Stimulated activated CD4-positive, alpha-beta T cell treated with anti-CD3 and anti-CD28 coated beads, Interleukin-12 subunit alpha, Interleukin-12 subunit beta, amount 100 ng/mL, for 48 hours (primary cell): Measurements from ENCODE around the gene SYVN1.
"Not testable (repeated sequence)": the region's sequence is repeated elsewhere in the genome, so short reads cannot be mapped to it uniquely, and the experiment has no call there.

Experiments used
- DNase-seq, 3 donors: peaks; one replicate each; pipeline ENCODE4 v3.0.0-alpha.2; 2020; ENCODE audit warnings: low read depth in 2 of 3, low spot score in 1 of 3

SYVN1 gene

DNA sequence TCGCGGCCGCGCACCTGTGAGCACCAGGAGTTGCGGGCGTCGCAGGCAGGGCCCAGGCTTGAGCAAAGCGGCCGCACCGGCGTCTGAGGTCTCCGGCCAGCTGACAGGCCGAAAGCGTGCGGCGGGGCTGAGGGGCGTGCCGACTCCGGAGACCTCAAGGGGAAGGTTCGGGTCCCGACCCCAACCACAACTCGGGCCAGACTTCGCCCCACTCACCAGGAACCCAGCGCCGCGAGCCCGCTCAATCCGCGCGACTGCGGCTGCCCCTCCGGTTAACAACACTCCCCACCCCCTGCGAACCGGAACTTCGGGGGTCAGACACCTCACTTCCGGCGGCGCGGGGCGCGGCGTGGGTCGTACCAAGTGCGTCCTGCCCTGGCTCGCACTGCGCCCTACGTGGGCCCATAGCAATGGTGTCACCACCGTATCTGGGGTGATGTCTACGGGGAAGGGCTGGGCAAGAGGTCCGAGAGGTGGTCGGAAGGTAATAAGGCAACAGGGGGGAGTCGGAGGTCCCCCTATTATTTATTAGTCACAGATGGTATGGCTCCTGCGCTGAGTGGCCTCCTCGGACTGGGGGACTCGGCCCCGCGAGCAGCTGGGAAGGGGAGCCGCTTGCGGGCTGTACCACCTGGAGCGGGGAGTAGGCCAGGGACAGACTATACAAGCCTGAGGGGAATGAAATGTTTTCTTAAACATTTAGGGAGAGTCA lies at the start of gene SYVN1:
Gene SYVN1 (minus strand): TSS at position 280 of the 712 bp plus-strand sequence. CDS start 918 bp downstream, outside the sequence.
- peak; percentile 82 to 90 (median 84) for DNase-seq

DNA sequence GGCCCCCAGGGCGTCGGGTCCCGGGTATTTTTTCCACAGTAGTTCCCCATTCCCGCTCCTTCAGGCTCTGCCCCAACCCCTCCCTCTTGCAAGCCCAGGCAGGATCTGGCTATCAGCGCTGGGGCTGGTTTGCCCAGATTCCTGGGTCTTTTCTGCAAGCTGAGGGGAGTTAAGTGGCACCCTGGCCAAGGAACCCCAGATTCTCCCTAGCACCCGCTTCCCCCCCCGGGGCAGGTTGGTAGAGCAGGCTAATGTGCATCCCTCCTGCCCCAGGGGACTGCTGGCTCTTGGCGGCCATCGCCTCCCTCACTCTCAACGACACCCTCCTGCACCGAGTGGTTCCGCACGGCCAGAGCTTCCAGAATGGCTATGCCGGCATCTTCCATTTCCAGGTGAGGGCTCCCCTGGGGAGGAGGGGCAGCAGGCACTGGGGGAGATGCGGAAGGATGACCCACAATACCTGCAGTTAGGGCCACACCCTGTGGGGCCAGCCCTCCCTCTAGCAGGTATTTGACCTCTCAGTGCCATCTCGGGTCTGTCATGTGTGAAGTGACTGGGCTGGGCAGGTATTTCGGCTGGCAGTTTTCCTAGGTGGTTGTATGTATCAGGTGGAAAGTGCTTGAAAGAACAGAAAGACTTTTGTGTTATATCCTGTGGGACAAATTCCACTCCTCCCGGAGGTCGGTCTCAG lies 49.0 kb upstream of the SYVN1 start:
- no peak for DNase-seq

DNA sequence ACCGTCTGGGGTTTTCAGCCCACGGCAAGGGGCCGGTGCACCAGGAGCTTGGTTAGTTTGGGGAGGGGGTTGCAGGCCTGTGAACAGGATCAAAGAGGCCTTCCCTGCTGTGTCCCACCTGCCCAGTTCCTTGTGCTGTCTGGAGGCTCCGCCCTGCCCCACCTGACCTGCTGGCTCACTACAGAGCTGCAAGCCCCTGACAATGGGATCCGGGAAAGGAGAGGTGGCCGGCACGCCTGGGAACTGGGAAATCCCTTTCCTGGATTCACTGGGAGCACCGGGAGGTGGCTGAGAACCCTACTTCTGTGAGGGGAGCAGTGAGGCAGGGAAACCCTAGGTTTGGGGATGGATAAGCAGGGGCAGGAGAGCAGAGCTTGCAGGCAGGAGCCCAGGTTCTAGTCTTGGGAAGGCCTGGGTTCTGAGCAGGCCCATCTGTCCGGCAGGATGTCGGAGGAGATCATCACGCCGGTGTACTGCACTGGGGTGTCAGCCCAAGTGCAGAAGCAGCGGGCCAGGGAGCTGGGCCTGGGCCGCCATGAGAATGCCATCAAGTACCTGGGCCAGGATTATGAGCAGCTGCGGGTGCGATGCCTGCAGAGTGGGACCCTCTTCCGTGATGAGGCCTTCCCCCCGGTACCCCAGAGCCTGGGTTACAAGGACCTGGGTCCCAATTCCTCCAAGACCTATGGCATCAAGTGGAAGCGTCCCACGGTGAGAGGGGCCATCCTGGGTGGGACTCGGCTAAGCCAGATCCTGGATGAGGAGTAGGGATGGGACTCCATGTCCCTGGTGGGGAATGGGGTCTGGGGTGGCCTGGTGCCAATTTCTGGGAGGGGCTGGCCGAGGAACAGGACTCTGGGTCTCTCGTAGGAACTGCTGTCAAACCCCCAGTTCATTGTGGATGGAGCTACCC lies 48.2 kb upstream of the SYVN1 start:
- DNase-seq: no peak

DNA sequence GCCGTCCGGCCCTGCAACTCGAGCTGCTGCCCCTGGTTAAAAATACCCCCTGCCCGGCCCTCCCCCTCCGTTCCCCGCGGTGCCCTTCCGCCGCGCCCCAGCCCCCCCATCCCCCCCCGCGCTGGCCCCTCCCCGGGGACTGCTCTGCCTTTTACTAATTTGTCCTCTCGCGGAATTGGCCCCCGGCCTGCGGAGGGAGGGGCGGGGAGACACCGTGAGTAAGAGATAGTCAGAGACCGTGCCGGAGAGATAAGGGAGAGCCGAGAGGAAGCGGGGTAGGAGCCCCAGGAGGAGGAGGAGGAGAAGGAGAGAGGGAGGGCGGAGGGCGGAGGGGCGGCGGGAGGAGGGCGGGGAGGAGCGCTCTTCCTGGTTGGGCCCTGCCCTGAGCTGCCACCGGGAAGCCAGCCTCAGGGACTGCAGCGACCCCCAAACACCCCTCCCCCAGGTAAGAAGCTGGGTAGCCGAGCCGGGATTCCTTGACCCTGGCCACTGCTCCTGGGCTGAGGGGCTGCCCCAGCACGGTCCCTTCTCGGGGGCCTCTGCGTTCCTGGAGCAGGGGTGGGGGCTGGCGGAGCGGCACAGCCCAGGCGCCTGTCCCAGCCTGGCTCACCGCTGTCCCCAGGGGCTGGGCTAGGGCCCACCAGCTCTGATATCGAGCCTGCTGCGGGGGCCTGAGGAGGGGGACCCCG lies 47.4 kb upstream of the SYVN1 start, which contains the start of gene CAPN1:
Gene CAPN1 (plus strand): TSS at position 360 of the 689 bp plus-strand sequence. CDS start 774 bp downstream, outside the sequence.
- DNase-seq: peak; percentile 53 to 69 (median 67)

DNA sequence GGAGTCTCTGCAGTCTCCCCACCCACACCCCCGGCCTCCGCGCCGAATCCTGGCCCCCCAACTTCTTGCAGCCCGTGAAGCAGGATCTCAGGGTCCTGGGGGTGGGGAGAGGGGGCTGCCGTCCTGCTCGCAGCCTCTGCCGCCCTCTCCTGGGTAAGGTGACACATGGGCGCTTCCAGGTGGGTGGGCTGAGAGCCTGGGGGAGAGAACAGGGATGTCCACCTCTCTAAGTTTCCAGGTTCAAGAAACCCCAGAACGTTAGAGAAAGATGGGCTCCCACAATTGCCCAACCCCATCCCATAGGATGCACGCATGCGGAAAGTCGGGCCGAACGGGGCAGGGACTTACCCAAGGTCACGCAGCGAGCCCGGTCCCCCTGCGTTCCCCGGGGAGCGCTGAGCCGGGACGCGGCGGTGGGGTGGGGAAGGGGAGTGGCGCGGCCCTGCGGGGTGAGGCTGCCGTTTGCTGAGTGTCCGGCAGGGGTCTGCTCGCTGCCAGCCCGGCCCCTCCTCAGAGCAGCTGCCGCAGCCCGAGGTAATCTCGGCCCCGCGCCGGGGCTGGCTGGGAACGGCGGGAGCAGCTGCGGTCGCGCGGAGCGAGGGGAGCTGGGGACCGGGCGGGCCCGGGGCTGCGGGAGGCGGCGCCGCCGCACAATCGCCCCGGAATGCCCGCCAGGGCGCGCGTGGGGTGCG lies 46.7 kb upstream of the SYVN1 start:
- DNase-seq: peak; percentile 36 to 56 (median 48)

GRCh38 chr11:65174571-65175010 lies 40.3 kb upstream of the SYVN1 start:
- DNase-seq: not testable (repeated sequence)

- DNase-seq: no peak
Measured at GRCh38 chr11:65172600-65172999, 38.3 kb upstream of the SYVN1 start.

DNA sequence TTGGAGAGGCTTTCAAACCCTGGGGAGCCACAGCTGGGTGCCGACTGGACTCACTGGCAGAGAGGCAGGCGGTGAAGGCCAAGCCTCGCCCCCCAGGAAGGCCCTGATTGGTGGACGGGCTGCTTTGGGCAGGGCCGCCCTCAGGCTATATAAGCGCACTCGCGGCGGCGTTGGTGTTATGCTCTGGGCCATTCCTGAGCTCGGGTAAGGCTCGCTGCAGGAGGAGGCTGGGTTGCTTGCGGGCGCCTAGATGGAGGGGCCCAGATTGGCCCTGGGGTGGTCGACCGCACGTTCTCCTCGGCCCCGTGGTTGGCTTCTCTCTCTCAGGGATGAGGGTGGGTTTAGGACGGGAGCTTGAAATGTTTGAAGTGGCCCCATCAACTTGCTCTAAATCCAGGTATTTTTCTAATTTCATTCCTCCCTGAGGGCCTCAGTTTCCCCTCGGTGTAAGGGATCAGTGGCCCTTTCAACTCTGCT lies 35.8 kb upstream of the SYVN1 start, which contains the start of gene SPDYC:
Gene SPDYC (plus strand): TSS at position 176 of the 477 bp plus-strand sequence. CDS start 1,125 bp downstream, outside the sequence.
- no peak for DNase-seq

GRCh38 chr11:65169164-65169641 lies 34.9 kb upstream of the SYVN1 start:
- DNase-seq: no peak

DNA sequence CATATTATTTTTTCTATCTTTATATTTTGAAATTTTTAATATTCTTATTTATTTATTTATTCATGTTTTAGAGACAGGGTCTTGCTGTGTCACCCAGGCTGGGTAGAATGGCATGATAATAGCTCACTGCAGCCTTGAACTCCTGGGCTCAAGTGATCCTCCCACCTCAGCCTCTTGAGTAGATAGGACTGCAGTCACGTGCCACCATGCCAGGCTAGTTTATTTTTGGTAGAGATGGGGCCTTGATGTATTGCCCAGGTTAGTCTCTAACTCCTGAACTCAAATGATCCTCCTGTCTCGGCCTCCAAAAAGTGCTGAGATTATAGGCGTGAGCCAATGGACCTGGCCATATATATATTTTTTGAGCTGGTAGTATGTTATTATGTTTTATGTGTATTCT lies 33.3 kb upstream of the SYVN1 start:
- DNase-seq: no peak

GRCh38 chr11:65166893-65167292 lies 32.6 kb upstream of the SYVN1 start:
- no peak for DNase-seq

- DNase-seq: no peak
Measured at GRCh38 chr11:65165410-65166317, 31.3 kb upstream of the SYVN1 start.

DNA sequence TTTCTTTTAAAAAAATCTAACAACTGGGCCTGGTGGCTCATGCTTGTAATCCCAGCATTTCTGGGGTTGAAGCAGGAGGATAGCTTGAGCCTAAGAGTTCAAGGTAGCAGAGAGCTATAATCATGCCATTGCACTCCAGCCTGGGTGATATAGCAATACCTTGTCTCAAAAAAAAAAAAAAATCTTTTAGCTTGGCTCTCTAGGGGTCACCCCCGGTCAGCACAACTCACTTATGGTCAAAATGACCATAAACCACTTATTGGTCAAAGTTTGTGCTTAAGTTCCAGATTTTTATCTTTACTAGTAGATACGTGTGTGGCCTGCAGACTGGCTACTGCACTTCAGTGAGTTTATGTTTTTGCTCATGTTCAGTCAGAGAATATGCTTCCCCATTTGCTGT lies 29.4 kb upstream of the SYVN1 start:
- no peak for DNase-seq

- no peak for DNase-seq
Measured at GRCh38 chr11:65160643-65161042, 26.3 kb upstream of the SYVN1 start.

GRCh38 chr11:65159012-65159411 lies 24.7 kb upstream of the SYVN1 start:
- no peak for DNase-seq

- no peak for DNase-seq
Measured at GRCh38 chr11:65157336-65157735, 23.0 kb upstream of the SYVN1 start.

- no peak for DNase-seq
Measured at GRCh38 chr11:65156926-65157325, 22.6 kb upstream of the SYVN1 start.

DNA sequence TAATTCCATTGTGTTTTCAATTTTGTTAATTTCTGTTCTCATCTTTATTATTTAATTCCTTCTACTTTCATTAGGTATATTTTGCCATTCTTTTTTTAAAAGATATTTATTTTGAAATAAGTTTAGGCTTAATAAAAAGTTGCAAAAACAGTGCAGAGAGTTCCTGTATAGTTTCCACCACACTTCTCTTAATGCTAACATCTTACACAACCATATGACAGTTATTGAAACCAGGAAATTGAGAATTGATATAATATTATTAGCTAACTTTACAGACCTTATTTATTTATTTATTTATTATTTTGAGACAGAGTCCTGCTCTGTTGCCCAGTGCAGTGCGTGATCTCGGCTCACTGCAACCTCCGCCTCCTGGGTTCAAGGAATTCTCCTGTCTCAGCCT lies 21.9 kb upstream of the SYVN1 start:
- DNase-seq: no peak

DNA sequence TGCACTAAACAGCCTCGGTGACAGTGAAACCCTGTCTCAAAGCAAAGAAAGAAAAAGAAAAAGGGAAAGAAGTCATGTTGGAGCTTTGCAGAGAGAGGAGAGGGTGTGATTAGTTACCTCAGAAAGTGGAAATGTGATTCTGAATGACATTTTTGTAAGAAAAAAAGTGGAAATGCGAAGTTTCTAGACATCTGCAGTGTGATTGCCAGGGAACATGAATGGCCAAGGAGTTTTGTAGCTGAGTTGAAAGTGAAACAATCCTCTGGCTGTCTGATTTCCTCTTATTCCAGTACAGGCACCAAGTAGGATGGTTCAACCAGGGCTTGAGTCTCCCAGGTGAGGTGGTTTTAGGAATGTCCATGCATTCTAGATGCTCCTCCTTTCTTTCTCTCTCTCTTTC lies 17.8 kb upstream of the SYVN1 start:
- DNase-seq: no peak
